Panc1 (cell line): ENCODE measurements around the gene ADNP.
"Not testable (repeated sequence)": the region's sequence is repeated elsewhere in the genome, so short reads cannot be mapped to it uniquely, and the experiment has no call there.

ENCODE experiments used
- CTCF ChIP-seq: fragments of 450-650 bp; IDR thresholded peaks from 2 replicates; pipeline ENCODE4 v1.5.1; 2017; ENCODE audit warnings: mild to moderate bottlenecking
- POLR2AphosphoS5 ChIP-seq: IDR thresholded peaks from 2 replicates; pipeline ENCODE4 v1.6.1; 2012; ENCODE audit warnings: mild to moderate bottlenecking, low read depth, low read length, moderate library complexity
- SIN3A ChIP-seq: IDR thresholded peaks from 2 replicates; pipeline ENCODE4 v1.6.1; 2012; ENCODE audit warnings: low read depth, mild to moderate bottlenecking, low read length, moderate library complexity, borderline replicate concordance; ENCODE audit not compliant: insufficient read depth
- TCF7L2 ChIP-seq: IDR thresholded peaks from 2 replicates; pipeline ENCODE4 v1.6.1; 2011; ENCODE audit warnings: mild to moderate bottlenecking, low read depth, low read length, inconsistent platforms
- TF ChIP-seq, protein P1 (sequence below), 2 experiments: IDR thresholded peaks; 2 replicates each; pipeline ENCODE4 v1.6.1; 2011 to 2012; ENCODE audit warnings: low read depth in 2 of 2, control low read depth in 1 of 2, low read length in 1 of 2, mild to moderate bottlenecking in 1 of 2, moderate library complexity in 1 of 2; ENCODE audit not compliant: insufficient read depth in 1 of 2

DNA sequence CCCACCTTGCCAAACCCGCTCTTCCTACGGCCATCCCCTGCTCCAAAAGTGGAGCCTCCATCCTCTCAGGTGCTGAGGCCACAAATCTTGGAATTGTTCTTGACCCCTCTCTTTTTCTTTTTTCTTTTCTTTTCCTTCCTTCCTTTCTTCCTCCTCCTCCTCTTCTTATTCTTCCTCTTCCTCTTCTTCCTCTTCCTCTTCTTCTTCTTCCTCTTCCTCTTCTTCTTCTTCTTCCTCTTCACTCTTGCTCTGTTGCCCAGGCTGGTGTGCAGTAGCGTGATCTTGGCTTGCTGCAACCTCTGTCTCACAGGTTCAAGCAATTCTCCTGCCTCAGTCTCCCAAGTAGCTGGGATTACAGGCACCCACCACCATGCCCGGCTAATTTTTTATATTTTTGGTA, 47.3 kb upstream of the ADNP start:
- TF ChIP-seq CTCF, POLR2AphosphoS5, SIN3A, TCF7L2: not testable (repeated sequence)
- TF ChIP-seq, protein P1, sequence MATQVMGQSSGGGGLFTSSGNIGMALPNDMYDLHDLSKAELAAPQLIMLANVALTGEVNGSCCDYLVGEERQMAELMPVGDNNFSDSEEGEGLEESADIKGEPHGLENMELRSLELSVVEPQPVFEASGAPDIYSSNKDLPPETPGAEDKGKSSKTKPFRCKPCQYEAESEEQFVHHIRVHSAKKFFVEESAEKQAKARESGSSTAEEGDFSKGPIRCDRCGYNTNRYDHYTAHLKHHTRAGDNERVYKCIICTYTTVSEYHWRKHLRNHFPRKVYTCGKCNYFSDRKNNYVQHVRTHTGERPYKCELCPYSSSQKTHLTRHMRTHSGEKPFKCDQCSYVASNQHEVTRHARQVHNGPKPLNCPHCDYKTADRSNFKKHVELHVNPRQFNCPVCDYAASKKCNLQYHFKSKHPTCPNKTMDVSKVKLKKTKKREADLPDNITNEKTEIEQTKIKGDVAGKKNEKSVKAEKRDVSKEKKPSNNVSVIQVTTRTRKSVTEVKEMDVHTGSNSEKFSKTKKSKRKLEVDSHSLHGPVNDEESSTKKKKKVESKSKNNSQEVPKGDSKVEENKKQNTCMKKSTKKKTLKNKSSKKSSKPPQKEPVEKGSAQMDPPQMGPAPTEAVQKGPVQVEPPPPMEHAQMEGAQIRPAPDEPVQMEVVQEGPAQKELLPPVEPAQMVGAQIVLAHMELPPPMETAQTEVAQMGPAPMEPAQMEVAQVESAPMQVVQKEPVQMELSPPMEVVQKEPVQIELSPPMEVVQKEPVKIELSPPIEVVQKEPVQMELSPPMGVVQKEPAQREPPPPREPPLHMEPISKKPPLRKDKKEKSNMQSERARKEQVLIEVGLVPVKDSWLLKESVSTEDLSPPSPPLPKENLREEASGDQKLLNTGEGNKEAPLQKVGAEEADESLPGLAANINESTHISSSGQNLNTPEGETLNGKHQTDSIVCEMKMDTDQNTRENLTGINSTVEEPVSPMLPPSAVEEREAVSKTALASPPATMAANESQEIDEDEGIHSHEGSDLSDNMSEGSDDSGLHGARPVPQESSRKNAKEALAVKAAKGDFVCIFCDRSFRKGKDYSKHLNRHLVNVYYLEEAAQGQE (IDR thresholded peaks at IDR 0.05; ENCODE audit: insufficient read depth in 1 of 2, low read depth in 2 of 2, low read length in 1 of 2), result not testable (repeated sequence)
